Loucy (cell line): Measurements from ENCODE around the gene AMACR.

ENCODE experiments used
- H2AFZ ChIP-seq: fragments of 200-600 bp; sonication (generic); 2 replicates; pipeline ENCODE4 v1.6.0; 2016; ENCODE audit warnings: antibody characterized with exemption, mild to moderate bottlenecking, low read length, moderate library complexity
- H3F3A ChIP-seq: fragments of 200-600 bp; 2 replicates; pipeline ENCODE4 v1.6.0; 2016; ENCODE audit warnings: antibody characterized with exemption, low read depth, mild to moderate bottlenecking
- H3K27me3 ChIP-seq: fragments of 200-600 bp; sonication (generic); 2 replicates; pipeline ENCODE4 v1.6.1; 2014; ENCODE audit warnings: low read length, mild to moderate bottlenecking; ENCODE audit not compliant: insufficient read depth, poor library complexity, severe bottlenecking
- H3K36me3 ChIP-seq: fragments of 200-600 bp; sonication (generic); 2 replicates; pipeline ENCODE4 v1.6.1; 2016; ENCODE audit warnings: low read length; ENCODE audit not compliant: insufficient read depth
- H3K4me1 ChIP-seq: fragments of 200-600 bp; sonication (generic); 2 replicates; pipeline ENCODE4 v1.5.1; 2014; ENCODE audit warnings: low read length, mild to moderate bottlenecking; ENCODE audit not compliant: insufficient read depth, poor library complexity, severe bottlenecking
- H3K4me2 ChIP-seq: fragments of 200-600 bp; sonication (generic); 2 replicates; pipeline ENCODE4 v1.6.0; 2014; ENCODE audit warnings: antibody characterized with exemption, low read length, low read depth, mild to moderate bottlenecking; ENCODE audit not compliant: poor library complexity, severe bottlenecking
- H3K4me3 ChIP-seq: fragments of 200-600 bp; sonication (generic); 2 replicates; pipeline ENCODE4 v1.5.1; 2014; ENCODE audit warnings: low read length, mild to moderate bottlenecking, mixed read lengths; ENCODE audit not compliant: poor library complexity, severe bottlenecking
- H3K79me2 ChIP-seq: fragments of 200-600 bp; sonication (generic); 2 replicates; pipeline ENCODE4 v1.6.1; 2014; ENCODE audit warnings: low read length; ENCODE audit not compliant: insufficient read depth
- H3K9ac ChIP-seq: fragments of 200-600 bp; sonication (generic); 2 replicates; pipeline ENCODE4 v1.6.0; 2014; ENCODE audit warnings: mild to moderate bottlenecking, low read depth, low read length, moderate library complexity; ENCODE audit not compliant: poor library complexity, severe bottlenecking
- H3K9me2 ChIP-seq: fragments of 200-600 bp; sonication (generic); replicated peaks from 2 replicates; pipeline ENCODE4 v1.6.1; 2016; ENCODE audit warnings: low read depth, low read length, mixed read lengths
- H3K9me3 ChIP-seq: fragments of 200-600 bp; sonication (generic); 2 replicates; pipeline ENCODE4 v1.6.1; 2014; ENCODE audit warnings: mild to moderate bottlenecking, antibody characterized with exemption, low read length, low read depth; ENCODE audit not compliant: insufficient read depth
- H4K20me1 ChIP-seq: fragments of 200-600 bp; sonication (generic); 2 replicates; pipeline ENCODE4 v1.6.0; 2014; ENCODE audit warnings: antibody characterized with exemption, low read length, mild to moderate bottlenecking; ENCODE audit not compliant: insufficient read depth, poor library complexity, severe bottlenecking
- EZH2phosphoT487 ChIP-seq: fragments of 200-600 bp; IDR thresholded peaks from 2 replicates; pipeline ENCODE4 v1.6.1; 2018; ENCODE audit warnings: antibody characterized with exemption, mild to moderate bottlenecking, moderate library complexity, borderline replicate concordance
- TF ChIP-seq, protein P1 (sequence below): fragments of 200-600 bp; sonication (generic); conservative IDR thresholded peaks from 2 replicates; pipeline ENCODE4 v1.5.1; 2014; ENCODE audit warnings: mild to moderate bottlenecking, antibody characterized with exemption, low read length

AMACR gene

DNA sequence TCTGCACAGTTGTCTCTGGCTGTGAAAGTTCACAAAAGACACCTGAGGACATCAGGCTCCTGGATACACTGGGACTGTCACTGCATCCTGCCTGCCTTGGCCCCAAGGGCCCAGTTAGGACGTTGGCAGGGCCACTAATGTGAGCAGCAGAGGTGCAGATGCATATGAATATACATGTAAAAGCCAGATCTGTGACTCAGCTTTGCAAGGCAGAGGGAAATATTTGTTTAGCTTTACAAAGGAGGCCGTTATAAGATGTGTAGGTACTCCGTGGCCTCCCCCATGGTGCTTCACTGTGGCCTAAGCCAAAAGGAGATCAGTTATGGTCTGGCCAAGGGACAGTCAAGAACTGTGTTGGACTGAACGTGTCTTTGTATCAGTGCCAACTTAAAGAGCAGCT, 39.3 kb upstream of the AMACR start:
- no peak overlapping the region for H2AFZ ChIP-seq
- H3K4me1 ChIP-seq: no peaks in the 10 kb centered on the region
- no peak overlapping the region for H3K4me3 ChIP-seq
- TF ChIP-seq EZH2phosphoT487: no peak
- TF ChIP-seq, protein P1, sequence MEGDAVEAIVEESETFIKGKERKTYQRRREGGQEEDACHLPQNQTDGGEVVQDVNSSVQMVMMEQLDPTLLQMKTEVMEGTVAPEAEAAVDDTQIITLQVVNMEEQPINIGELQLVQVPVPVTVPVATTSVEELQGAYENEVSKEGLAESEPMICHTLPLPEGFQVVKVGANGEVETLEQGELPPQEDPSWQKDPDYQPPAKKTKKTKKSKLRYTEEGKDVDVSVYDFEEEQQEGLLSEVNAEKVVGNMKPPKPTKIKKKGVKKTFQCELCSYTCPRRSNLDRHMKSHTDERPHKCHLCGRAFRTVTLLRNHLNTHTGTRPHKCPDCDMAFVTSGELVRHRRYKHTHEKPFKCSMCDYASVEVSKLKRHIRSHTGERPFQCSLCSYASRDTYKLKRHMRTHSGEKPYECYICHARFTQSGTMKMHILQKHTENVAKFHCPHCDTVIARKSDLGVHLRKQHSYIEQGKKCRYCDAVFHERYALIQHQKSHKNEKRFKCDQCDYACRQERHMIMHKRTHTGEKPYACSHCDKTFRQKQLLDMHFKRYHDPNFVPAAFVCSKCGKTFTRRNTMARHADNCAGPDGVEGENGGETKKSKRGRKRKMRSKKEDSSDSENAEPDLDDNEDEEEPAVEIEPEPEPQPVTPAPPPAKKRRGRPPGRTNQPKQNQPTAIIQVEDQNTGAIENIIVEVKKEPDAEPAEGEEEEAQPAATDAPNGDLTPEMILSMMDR: no peak
- H4K20me1 ChIP-seq: no peaks in the 10 kb centered on the region
- H3K9me2 ChIP-seq: no peaks in the 10 kb centered on the region
- no peaks in the 10 kb centered on the region for H3F3A ChIP-seq
- peaks cover 18% of the 10 kb centered on the region; the same call in 1 of the 2 replicates for H3K36me3 ChIP-seq
- no peak overlapping the region for H3K9ac ChIP-seq
- H3K4me2 ChIP-seq: no peak overlapping the region
- H3K79me2 ChIP-seq: no peaks in the 10 kb centered on the region
- H3K9me3 ChIP-seq: no peaks in the 10 kb centered on the region
- no peaks in the 10 kb centered on the region for H3K27me3 ChIP-seq

DNA sequence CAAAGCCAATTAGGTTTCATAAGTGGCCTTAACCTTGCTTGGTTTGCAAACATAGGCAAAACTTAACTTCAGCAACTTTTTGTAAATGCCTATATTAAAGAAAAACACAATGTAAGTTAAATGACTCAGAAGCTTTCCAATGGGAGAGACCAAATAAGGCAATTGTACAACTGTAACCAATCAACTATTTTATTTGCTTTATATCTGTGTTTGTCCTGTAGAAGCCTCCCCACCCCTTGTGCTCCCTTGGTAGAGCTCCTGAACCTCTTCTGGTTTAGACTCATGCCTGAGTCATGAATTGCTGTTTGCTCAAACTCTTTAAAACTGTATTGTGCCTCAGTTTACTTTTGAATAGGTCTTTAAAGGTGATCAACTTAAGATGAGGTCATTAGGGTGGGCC, 38.1 kb upstream of the AMACR start:
- H3K4me1 ChIP-seq: no peaks in the 10 kb centered on the region
- no peak overlapping the region for H3K4me2 ChIP-seq
- H2AFZ ChIP-seq: no peak overlapping the region
- no peaks in the 10 kb centered on the region for H3K9me3 ChIP-seq
- no peaks in the 10 kb centered on the region for H3K79me2 ChIP-seq
- H3K9me2 ChIP-seq: no peaks in the 10 kb centered on the region
- no peak for TF ChIP-seq EZH2phosphoT487
- TF ChIP-seq, protein P1: no peak
- H3K36me3 ChIP-seq: peaks cover 11% of the 10 kb centered on the region; the same call in 1 of the 2 replicates
- H3F3A ChIP-seq: no peaks in the 10 kb centered on the region
- H3K9ac ChIP-seq: no peak overlapping the region
- no peaks in the 10 kb centered on the region for H3K27me3 ChIP-seq
- no peak overlapping the region for H3K4me3 ChIP-seq
- no peaks in the 10 kb centered on the region for H4K20me1 ChIP-seq

DNA sequence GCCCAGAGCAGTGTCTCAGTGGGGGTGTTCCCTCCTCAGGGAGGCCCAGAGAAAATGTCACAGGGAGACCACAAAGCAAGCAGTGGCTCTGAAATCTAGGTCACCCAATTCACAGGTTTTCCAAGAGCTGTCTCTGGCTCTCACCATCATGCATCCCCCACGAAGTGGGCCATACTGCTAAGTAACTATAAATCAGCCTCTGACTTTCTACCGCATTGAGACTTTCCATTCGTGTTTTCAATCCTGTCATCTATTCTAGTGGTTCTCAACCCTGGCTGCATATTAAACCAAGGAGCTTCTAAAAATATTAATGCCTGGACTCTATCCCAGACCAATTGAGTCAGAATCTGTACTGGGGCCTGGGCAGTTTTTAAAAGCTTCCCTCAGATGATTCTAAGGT, 37.2 kb upstream of the AMACR start:
- no peak overlapping the region for H3K9ac ChIP-seq
- peaks cover 4% of the 10 kb centered on the region; the same call in 1 of the 2 replicates for H3K36me3 ChIP-seq
- H3F3A ChIP-seq: no peaks in the 10 kb centered on the region
- H3K79me2 ChIP-seq: no peaks in the 10 kb centered on the region
- H4K20me1 ChIP-seq: no peaks in the 10 kb centered on the region
- no peak overlapping the region for H2AFZ ChIP-seq
- H3K9me2 ChIP-seq: no peaks in the 10 kb centered on the region
- no peaks in the 10 kb centered on the region for H3K27me3 ChIP-seq
- no peak overlapping the region for H3K4me3 ChIP-seq
- H3K4me1 ChIP-seq: no peaks in the 10 kb centered on the region
- TF ChIP-seq, protein P1: no peak
- no peak for TF ChIP-seq EZH2phosphoT487
- H3K9me3 ChIP-seq: no peaks in the 10 kb centered on the region
- no peak overlapping the region for H3K4me2 ChIP-seq
